ENCODE measurements around the gene LST1.

LST1 gene

DNA sequence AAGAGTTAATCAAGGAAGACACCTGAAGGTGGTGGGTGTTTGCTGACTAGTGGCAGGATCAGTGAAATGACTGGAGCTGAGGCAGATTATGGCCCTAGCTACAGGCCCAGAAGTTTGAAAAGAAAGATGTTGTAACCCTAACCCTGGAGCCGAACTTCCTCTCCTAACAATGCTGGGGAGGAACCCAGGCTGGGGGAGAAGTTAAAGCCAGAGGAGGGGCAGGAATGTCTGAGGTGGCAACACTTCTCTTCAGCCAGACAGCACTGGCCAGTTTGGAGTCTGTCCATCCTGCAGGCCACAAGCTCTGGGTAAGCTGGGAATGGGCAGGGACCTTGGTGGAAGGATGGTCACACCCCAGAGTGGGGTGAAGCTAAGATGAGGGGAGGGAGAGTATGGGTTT is at the start of gene LST1:
LST1 (plus strand) TSS at position 270 of the 400 bp plus-strand sequence. CDS start 1,023 bp downstream, outside the sequence.
- DNase-seq: no peak

DNA sequence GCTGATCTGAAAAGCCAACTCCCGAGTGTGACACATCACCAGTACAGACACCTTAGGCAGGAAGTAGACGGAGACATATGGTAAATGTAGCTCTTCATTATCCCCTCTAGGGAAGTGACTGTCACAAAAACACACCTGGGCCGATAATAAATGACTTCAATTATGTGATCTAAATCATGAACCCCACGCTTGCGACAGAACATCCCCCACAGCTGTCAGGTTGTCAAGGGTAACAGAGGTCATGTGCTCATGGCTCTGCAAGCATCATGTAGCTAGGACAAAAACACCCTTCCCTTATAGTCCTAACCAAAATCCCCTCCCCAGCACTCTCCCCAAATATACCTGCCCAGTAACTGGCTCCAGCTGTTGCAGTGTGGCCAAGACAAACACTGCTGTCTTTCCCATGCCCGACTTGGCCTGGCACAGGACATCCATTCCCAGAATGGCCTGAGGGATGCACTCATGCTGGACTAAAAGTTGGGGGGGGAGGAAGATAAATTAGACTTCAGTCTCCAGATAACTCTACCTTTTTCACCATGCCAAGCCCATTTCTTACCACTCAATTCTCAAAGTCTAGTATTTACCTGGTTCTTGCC is 47.2 kb upstream of the LST1 start:
- no peak for DNase-seq

DNA sequence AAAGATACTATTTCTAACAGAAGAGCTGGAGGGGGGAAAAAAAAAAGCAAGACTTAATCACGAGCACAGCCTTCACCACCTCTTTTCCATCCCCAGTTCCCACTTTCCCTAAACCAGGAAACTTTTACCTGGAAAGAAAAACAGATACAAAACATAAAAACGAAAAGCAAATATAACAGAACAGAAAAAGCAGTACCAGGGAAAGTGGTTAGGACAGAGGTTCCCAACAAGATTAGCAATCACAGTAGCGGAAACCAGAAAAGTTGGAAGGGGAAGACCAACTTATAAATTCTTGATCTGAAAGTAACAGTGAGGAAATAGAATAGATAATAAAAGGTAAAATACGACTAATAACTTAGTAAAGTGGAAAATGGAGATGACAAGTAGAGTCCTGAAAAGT is 45.4 kb upstream of the LST1 start:
- no peak for DNase-seq

DNA sequence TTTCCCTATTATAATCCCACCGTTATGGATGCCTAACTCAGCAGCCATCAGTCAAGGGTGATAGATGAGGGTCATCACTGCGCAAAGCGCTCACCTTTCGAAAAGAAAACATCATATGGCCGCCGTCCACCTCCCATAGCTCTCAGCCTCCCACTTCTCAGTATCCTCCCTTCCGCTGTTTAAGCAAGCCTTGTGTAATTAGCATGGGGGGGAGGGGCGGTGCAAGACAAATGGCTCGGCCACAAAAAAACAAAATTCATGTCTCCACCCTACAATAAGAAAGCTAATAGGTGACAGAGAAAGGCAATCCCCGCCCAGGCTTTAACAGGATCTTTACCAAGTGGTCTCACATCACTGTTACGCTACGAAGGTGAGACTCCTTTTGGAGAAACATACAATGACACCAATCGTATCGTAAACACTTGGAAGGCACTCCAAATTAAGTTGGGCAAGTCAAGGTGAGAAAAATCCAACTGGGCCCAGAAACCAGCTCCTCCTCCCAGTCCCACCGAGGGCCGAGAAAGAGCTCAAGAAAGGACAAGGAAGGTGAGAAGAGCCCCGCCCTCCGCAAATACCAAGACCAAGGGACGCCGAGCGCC is 44.9 kb upstream of the LST1 start:
- peak; percentile 50 for DNase-seq

DNA sequence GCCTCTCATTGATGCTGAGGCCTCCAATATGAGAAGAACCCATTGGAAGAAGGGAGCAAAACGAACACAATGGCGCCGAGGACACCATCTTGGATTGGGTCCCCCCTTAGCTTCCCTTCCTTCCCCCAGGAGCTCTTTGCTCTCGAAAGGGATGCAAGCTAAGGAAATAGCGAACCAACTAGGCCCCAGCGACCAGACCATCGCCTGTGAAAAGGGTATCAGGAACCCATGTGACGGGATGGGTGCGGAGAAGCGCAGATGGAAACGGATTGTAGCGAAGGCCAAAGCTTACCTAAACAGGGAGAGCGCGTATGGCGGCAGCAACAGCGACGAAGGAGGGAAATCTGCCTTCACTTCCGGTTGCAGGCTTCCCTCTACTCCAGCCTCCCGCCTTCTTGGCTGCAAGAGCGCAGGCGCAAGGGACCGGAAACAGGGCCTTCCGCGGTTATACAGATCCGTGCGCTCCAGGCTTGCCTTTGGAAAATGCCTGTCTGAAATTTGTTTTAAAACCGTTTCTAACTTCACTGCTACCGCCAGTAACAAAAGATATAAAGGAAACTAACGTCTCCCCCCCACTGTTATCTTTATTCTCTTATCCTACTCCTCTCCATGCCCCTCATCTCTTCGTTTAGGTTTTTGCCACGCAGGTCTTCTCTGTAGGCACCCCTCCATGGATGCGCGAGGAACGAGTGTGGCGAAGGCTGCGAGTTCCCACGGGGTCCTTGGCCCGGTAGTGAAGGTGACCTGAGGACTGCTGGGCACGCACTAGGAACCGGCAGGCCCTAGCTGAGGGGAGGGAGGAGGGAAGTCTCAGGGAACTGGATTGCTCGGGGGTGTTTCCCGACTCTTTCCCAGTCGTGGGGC is 44.2 kb upstream of the LST1 start, which contains the start of gene DDX39B:
DDX39B (minus strand) TSS at position 346 of the 864 bp plus-strand sequence. CDS start 1,471 bp downstream, outside the sequence.
- peak; percentile 94 for DNase-seq

DNA sequence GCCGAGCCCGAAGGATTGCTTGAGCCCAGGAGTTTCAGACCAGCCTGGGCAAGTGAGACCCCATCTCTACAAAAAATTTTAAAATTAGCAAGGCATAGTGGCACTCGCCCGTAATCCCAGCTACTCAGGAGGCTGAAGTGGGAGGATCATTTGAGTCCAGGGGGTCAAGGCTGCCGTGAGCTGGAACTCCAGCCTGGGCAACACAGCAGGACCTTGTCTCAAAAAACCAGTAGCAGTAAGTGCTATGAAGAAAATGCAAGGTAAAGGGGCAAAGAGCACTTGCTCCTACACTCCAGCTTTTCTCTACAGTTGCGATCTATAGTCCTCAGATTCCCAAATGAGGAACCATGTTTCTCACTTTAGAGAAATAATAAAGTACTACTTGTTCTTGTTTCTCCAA is 42.4 kb upstream of the LST1 start:
- no peak for DNase-seq

DNA sequence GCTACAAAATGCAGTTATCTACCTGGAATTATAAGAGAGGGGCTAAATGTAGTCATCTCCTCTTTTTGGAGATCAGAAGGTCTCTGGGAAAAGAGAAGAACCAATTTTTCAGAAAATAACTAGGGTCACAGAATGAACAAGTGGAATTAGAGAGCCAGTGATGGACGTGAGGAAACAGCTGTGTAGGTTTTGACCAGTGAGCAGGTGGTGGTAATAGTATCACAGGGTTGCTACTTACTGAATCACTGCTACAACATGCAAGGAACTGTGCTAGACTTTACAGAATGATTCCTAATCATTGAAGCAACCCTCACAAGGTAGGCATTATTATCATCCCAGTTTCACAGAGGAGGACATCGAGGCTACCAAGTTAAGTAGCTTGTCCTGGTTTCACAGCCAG is 41.4 kb upstream of the LST1 start:
- DNase-seq: no peak

DNA sequence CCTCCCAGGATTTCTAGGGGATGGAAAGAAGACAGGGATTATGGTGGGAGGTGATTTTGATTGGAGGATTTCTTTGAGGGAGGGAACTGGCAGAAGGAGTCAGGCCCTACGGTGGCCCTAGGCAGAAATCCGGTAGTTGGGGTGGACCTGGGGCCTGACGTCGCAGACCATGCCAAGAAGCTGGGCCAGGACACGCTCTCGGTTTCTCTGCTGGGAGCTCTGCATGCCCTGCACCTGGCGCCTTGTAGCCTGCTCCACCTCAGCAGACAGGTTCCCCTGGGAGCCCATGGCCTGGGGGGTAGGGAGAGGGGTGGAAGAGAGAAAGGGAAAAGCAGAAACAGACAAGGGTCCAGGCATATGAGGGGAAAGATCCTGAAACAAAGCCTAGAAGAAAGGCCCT is 40.8 kb upstream of the LST1 start:
- no peak for DNase-seq

DNA sequence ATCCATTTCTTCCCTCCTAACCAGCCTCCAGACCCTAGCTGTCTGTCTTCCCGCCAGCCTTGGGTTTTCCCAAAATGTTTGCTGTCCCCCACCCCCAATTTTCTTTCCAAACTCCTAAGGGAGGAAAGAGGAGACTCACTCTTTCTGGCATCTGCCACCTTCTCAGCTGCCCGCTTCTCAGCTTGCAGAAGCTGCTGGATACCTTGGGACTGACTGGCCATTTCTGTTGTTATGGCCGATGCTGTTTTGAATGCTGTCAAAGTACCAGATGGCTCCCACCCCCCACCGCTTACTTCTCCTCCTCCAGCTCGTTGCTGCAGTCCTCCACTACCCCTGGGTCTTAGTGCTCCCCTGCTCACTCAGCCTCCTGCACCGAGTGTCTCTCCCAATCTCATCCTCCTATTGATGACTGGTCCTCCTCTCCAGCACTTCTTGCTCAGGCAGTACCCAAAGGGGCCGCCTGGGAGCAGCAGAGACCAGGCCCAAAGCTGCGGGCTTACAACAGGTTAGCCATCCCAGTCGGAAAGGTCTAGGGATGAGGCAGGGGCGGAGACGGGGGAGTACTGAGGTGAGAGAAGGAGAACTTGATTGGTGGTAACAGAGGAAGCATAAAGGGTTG is 39.6 kb upstream of the LST1 start, which contains the start of gene ATP6V1G2:
ATP6V1G2 (minus strand) TSS at position 270 of the 619 bp plus-strand sequence; CDS start at position 221, 49 bp downstream.
- peak; percentile 85 for DNase-seq

DNA sequence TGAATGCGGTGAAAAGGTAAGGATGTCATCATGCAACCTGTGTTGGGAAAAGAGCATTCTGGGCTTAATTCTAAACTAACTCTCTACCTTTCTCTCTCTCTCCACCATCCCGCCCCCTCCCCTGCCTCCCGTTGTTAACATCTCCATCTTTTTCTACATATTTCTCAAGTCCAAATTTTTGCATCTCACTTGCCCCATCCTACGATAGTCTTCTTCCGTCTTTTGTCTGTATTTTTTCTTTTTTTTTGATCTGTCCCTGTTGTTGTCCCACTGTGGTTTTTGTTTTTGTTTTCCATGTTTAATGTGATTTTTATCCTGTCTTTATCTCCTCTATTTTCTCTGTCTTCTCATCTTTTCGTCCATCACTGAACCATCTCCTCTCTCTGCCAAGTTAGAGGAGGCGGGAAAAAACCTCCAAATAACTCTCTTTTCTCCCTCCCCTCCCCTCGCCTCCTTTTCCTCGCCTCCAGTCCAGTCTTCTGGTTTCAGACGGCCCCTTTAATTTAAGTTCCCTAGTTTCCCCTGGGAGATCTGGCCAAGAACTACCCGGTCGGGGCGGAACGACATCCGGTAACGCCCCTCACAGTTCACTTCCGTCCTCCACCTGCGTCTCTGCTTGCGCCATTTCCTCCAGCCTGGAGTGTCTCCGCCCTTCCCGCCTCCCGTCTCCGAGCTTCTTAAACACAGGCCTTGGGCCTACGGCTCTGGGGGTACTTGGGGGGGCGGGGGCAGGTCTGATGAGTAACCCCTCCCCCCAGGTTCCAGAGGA is 38.9 kb upstream of the LST1 start, which contains the start of gene NFKBIL1:
NFKBIL1 (plus strand) TSS at position 651 of the 769 bp plus-strand sequence; CDS start at position 738, 87 bp downstream.
- peak; percentile 91 for DNase-seq

DNA sequence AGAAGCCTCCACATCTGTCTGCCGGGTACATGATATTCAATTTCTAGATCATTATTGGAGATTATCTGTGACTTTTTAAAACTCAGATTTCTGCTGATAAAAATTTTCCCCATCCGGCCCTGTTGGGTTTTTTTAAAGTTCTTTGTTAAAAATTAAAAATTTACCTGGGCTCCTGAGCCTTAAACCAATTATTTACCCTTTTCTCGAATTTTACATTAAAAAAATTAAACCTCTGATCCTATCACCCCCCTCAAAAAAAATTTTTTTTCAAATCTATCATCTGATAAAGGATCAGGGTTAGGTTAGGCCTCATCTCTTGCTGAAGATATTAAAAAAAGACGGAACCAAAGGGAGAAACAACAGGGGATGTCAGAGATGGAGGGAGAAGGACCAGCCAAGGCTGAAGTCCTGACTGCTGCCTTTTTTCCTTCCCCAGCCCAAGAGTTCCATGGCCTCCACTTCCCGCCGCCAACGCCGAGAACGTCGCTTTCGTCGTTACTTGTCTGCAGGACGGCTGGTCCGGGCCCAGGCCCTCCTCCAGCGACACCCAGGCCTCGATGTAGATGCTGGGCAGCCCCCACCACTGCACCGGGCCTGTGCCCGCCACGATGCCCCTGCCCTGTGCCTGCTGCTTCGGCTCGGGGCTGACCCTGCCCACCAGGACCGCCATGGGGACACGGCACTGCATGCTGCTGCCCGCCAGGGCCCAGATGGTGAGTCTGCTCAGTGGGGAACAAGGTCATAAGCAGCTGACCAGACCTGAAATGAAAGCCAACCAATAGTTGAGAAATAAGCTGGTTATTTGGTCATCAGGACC is 38.1 kb upstream of the LST1 start:
- DNase-seq: no peak

DNA sequence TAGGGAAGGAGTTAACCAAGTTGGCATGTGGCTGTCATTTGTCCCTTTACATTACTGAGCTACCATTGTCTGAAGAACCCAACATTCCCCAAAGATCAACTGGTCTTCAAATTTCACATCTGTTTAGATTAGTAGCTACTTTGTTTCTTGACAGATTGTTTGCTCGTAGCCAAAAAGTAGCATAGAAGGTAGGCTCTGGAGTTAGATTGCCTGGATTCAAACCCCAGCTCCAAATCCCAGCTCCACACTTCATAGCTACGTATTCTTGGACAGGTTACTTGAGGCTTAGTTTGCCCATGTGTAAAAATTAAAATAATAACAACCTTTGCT is 37.6 kb upstream of the LST1 start:
- DNase-seq: no peak

DNA sequence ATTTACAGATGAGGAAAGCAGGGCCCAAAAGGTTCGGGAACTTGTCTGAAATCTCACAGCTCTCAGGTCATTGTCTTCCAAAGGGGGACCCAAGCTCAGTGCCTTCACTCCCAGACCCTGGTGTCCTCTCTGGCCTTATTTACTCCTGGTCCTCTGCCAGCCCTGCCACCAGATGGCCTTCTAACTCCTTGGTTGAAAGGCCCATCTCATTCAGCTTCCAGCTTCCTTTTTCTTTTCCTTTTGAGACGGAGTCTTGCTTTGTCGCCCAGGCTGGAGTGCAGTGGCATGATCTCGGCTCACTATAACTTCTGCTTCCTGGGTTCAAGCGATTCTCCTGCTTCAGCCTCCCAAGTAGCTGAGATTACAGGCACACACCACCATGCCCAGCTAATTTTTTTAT is 34.7 kb upstream of the LST1 start:
- peak; percentile 55 for DNase-seq

DNA sequence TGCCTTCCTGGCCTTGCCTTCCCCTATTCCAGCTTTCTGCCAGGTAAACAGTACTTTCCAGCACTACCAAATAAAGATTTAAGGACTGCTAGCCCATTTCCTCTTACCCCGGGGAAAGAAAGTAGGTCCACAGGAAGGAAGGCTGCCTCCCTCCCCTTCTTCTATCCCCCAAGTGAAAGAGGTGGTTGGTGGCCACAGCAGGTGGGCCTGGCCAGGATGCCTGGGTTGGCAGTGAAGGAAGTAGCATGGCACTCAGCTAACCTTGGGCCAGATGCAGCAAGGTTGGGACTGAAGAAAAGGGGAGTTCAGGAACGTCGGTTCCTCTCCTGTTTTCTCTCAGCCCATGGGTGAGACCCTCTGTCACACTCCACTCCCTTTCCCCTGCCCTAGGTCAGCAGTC is 29.8 kb upstream of the LST1 start:
- no peak for DNase-seq

DNA sequence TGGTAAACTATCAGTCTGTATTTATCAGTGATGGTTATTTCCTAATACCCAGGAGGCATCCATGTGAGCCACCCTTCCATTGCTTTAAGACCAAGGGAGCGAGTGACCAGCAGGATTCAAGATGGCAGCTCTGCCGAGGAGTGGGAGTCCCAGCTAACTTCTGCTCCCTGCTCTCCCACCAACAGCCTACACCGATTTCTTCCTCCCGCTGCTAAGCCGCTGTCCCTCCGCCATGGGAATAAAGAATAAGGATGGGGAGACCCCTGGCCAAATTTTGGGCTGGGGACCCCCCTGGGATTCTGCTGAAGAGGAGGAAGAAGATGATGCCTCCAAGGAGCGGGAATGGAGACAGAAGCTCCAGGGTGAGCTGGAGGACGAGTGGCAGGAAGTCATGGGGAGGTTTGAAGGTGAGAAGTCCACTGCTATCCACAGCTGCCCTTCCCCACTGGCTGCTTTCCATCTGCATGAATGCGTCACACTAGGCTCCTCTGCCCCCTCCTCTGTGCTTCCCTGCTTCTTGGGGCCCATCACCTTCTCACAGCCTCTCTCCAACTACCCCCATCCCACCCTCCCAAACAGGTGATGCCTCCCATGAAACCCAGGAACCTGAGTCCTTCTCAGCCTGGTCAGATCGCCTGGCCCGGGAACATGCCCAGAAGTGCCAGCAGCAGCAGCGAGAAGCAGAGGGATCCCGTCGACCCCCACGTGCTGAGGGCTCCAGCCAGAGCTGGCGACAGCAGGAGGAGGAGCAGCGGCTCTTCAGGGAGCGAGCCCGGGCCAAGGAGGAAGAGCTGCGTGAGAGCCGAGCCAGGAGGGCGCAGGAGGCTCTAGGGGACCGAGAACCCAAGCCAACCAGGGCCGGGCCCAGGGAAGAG is 28.4 kb upstream of the LST1 start:
- DNase-seq: no peak

DNA sequence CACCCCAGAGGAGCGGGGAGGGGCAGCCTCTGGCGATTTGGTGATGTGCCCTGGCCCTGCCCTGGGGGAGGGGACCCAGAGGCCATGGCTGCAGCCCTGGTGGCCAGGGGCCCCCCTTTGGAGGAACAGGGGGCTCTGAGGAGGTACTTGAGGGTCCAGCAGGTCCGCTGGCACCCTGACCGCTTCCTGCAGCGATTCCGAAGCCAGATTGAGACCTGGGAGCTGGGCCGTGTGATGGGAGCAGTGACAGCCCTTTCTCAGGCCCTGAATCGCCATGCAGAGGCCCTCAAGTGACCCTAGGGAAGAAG is 27.8 kb upstream of the LST1 start:
- DNase-seq: no peak

DNA sequence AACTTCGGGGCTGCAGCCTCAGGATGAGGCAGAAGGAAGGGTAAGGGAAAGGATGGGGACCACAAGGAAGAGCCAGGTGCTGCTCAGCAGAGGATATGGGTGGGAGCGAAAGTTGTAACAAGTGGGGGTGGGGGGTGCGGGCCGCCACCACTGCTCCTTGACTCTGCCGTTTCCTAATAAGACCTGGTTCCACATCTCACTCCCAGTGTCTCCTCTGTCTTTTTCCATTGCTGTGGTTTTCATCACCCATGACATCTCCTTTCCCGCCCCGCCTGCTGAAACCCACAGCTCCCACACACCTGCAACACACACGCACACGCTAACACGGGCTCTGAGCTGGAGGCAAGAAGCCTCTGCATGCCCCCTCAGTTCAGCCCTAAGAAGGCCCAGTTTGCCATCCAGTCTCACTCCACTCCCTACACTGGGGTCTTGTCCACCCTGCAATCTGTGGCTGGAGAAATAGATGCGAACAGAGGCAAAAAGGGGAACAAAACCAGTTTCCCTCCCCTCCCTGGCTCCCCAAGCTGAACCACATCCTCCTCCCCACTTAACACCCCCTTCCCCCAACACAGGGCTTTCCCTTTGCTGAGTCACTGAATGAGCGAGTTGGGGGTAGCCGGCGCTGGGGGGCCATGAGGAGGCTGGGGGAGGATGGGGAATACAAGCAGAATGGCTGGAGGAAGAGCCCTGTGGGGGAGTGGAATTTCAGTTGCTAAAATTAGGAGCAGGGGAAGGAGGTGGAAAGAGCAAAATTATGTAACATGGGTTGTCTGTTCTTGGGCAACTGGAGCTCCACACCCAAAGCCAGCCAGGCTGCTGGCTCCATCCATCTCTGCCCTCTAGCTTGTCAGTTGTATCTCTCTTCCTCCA is 27.2 kb upstream of the LST1 start:
- DNase-seq: peak; percentile 78

DNA sequence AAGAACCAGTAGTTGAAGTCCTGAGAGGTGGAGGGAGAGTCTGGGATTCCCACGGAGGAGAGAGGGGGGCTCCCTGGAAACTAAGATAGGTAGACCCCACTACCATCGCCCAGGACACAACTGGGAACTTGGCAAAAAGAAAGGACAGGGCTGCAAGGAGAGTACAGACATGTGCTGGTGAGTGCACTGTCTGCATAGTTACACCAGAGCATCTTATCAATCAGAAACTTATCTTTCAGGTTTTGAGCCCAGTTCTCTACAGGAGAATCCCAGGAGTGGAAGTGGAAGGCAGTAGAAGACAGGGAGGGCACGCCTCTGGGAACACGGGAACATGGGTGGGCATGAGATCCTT is 26.5 kb upstream of the LST1 start:
- no peak for DNase-seq

DNA sequence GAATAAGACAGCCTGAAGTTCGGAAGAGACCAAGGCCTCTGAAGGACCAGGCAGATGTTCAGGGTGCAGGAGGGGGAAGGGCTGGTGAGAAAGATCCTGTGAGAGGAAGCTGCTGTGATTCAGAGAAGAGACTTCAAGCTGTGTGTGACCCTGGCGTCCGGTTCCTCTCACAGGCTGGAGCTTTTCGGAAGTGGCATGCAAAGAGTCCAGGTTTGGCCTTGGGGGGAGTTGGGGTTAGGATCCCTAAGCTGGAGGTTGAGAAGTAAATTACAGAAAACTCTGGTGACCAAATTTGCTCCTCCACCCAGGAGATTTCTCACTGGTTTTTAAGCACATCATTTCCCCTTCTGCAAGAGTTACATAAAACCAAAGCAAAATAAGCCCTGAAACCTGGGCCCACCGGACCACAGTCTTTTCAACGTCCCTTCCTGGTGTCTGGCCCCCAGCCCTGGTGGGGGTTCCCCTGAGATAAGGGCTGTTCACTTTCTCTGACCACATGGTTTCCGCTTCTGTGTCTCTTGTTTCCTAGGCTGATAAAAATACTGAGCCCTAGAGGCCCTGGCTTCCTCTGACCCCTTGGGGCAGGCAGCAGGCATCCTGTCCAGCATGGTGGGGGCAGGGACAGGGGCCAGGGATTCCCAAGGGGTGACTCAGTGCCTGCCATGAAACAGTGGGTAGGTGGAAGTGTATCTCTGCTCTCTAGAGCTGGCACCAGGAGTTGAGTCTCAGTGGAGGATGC is 25.9 kb upstream of the LST1 start:
- DNase-seq: peak; percentile 45
